ENCODE data around the gene PRKCD.

DNA sequence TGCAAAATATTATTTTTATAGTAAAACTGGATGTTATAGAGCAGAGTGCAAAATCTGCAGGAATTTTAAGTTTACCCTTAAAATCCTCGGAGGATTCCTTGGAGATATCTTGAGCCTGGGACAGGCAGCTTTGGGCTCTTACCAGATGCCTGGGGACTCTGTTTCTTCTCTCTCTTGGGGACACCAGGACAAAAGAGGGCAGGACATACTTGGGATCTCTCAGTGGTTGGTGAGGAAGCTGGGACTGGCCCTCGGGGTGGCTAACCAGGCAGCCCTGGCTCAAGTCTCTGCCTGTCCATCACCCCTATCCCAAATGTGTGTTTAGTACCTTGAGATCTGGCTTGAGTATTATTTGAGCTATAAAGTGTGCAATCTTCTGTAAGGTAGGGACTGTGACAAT lies 56.2 kb downstream of the PRKCD start:
- TF ChIP-seq POLR2A (IDR thresholded peaks at IDR 0.05), result no peak
- TF ChIP-seq, protein P1, sequence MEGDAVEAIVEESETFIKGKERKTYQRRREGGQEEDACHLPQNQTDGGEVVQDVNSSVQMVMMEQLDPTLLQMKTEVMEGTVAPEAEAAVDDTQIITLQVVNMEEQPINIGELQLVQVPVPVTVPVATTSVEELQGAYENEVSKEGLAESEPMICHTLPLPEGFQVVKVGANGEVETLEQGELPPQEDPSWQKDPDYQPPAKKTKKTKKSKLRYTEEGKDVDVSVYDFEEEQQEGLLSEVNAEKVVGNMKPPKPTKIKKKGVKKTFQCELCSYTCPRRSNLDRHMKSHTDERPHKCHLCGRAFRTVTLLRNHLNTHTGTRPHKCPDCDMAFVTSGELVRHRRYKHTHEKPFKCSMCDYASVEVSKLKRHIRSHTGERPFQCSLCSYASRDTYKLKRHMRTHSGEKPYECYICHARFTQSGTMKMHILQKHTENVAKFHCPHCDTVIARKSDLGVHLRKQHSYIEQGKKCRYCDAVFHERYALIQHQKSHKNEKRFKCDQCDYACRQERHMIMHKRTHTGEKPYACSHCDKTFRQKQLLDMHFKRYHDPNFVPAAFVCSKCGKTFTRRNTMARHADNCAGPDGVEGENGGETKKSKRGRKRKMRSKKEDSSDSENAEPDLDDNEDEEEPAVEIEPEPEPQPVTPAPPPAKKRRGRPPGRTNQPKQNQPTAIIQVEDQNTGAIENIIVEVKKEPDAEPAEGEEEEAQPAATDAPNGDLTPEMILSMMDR (IDR thresholded peaks at IDR 0.05), result no peak
- TF ChIP-seq POLR2AphosphoS5 (IDR thresholded peaks at IDR 0.05), result no peak
- TF ChIP-seq EP300 (IDR thresholded peaks at IDR 0.05), result no peak
